ENCODE results near the gene MRPS27.

MRPS27 gene

DNA sequence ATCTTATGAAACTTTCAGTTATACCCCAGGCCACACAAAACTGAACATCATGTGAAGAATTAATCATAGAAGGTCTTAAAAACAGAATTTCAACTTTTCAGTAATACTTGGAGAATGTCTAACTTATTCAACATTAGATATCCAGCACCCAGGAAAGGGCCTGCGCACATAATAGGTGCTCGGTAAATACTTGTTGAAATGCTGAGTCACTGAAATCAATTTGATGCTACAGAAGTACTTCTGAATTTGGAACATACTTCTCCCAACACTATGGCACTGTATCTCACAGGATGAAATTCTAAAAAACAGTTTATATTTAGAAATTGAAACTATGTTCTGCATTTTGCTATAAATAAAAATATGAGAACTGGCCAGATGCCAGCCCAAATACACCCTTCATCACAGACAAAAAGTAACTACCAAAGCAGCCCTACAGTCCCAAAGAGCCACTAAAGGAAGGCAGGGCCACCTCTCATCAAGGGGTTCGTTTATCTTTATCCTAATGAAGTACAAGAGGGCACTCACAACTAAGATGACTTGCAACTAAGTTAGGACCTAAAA is 26.5 kb downstream of the MRPS27 start:
- Histone ChIP-seq H3K27me3 (replicated peaks; ENCODE audit: control insufficient read depth, insufficient read depth, low read length, poor library complexity, severe bottlenecking) (no peaks in the 10 kb centered on the region), H3K4me1 (ENCODE audit: control insufficient read depth, insufficient read depth, low read length, poor library complexity, severe bottlenecking) (no peaks in the 10 kb centered on the region), H3K4me3 (ENCODE audit: insufficient read depth, low read depth, low read length, poor library complexity, severe bottlenecking) (no peak overlapping the region), H3K9me3 (ENCODE audit: control insufficient read depth, low read length) (no peaks in the 10 kb centered on the region), H3K36me3 (ENCODE audit: control insufficient read depth, insufficient read depth, low read length) (peaks cover 7% of the 10 kb centered on the region), H3K27ac (ENCODE audit: insufficient read depth, low read length, poor library complexity, severe bottlenecking) (no peak overlapping the region)
- no peak for DNase-seq

GRCh38 chr5:72292411-72292810 is 27.6 kb downstream of the MRPS27 start:
- Histone ChIP-seq H3K9me3 (ENCODE audit: control insufficient read depth, low read length) (no peaks in the 10 kb centered on the region), H3K4me1 (ENCODE audit: control insufficient read depth, insufficient read depth, low read length, poor library complexity, severe bottlenecking) (no peaks in the 10 kb centered on the region), H3K4me3 (ENCODE audit: insufficient read depth, low read depth, low read length, poor library complexity, severe bottlenecking) (no peak overlapping the region), H3K27me3 (replicated peaks; ENCODE audit: control insufficient read depth, insufficient read depth, low read length, poor library complexity, severe bottlenecking) (no peaks in the 10 kb centered on the region), H3K27ac (ENCODE audit: insufficient read depth, low read length, poor library complexity, severe bottlenecking) (no peak overlapping the region), H3K36me3 (ENCODE audit: control insufficient read depth, insufficient read depth, low read length) (peaks cover 7% of the 10 kb centered on the region)
- no peak for DNase-seq

- no peaks in the 10 kb centered on the region for H3K4me1 ChIP-seq (ENCODE audit: control insufficient read depth, insufficient read depth, low read length, poor library complexity, severe bottlenecking)
- H3K4me3 ChIP-seq (ENCODE audit: insufficient read depth, low read depth, low read length, poor library complexity, severe bottlenecking): no peak overlapping the region
- H3K27me3 ChIP-seq (replicated peaks; ENCODE audit: control insufficient read depth, insufficient read depth, low read length, poor library complexity, severe bottlenecking): no peaks in the 10 kb centered on the region
- DNase-seq: no peak
- H3K27ac ChIP-seq (ENCODE audit: insufficient read depth, low read length, poor library complexity, severe bottlenecking): no peak overlapping the region
- H3K9me3 ChIP-seq (ENCODE audit: control insufficient read depth, low read length): no peaks in the 10 kb centered on the region
- H3K36me3 ChIP-seq (ENCODE audit: control insufficient read depth, insufficient read depth, low read length): peaks cover 7% of the 10 kb centered on the region
Measured at GRCh38 chr5:72291601-72292000, 28.4 kb downstream of the MRPS27 start.

- Histone ChIP-seq H3K36me3 (ENCODE audit: control insufficient read depth, insufficient read depth, low read length) (peaks cover 7% of the 10 kb centered on the region), H3K27me3 (replicated peaks; ENCODE audit: control insufficient read depth, insufficient read depth, low read length, poor library complexity, severe bottlenecking) (no peaks in the 10 kb centered on the region), H3K9me3 (ENCODE audit: control insufficient read depth, low read length) (no peaks in the 10 kb centered on the region), H3K4me3 (ENCODE audit: insufficient read depth, low read depth, low read length, poor library complexity, severe bottlenecking) (no peak overlapping the region), H3K27ac (ENCODE audit: insufficient read depth, low read length, poor library complexity, severe bottlenecking) (no peak overlapping the region), H3K4me1 (ENCODE audit: control insufficient read depth, insufficient read depth, low read length, poor library complexity, severe bottlenecking) (no peaks in the 10 kb centered on the region)
- no peak for DNase-seq
Measured at GRCh38 chr5:72290356-72291133, 29.5 kb downstream of the MRPS27 start.

- no peak for DNase-seq
- Histone ChIP-seq H3K4me3 (ENCODE audit: insufficient read depth, low read depth, low read length, poor library complexity, severe bottlenecking) (no peak overlapping the region), H3K27me3 (replicated peaks; ENCODE audit: control insufficient read depth, insufficient read depth, low read length, poor library complexity, severe bottlenecking) (no peaks in the 10 kb centered on the region), H3K9me3 (ENCODE audit: control insufficient read depth, low read length) (no peaks in the 10 kb centered on the region), H3K4me1 (ENCODE audit: control insufficient read depth, insufficient read depth, low read length, poor library complexity, severe bottlenecking) (no peaks in the 10 kb centered on the region), H3K36me3 (ENCODE audit: control insufficient read depth, insufficient read depth, low read length) (peaks cover 9% of the 10 kb centered on the region), H3K27ac (ENCODE audit: insufficient read depth, low read length, poor library complexity, severe bottlenecking) (no peak overlapping the region)
Measured at GRCh38 chr5:72288924-72289323, 31.1 kb downstream of the MRPS27 start.

- H3K4me3 ChIP-seq (ENCODE audit: insufficient read depth, low read depth, low read length, poor library complexity, severe bottlenecking): no peak overlapping the region
- peaks cover 20% of the 10 kb centered on the region for H3K36me3 ChIP-seq (ENCODE audit: control insufficient read depth, insufficient read depth, low read length)
- no peaks in the 10 kb centered on the region for H3K4me1 ChIP-seq (ENCODE audit: control insufficient read depth, insufficient read depth, low read length, poor library complexity, severe bottlenecking)
- no peak overlapping the region for H3K27ac ChIP-seq (ENCODE audit: insufficient read depth, low read length, poor library complexity, severe bottlenecking)
- DNase-seq: no peak
- H3K9me3 ChIP-seq (ENCODE audit: control insufficient read depth, low read length): no peaks in the 10 kb centered on the region
- H3K27me3 ChIP-seq (replicated peaks; ENCODE audit: control insufficient read depth, insufficient read depth, low read length, poor library complexity, severe bottlenecking): no peaks in the 10 kb centered on the region
Measured at GRCh38 chr5:72286798-72287197, 33.2 kb downstream of the MRPS27 start.

DNA sequence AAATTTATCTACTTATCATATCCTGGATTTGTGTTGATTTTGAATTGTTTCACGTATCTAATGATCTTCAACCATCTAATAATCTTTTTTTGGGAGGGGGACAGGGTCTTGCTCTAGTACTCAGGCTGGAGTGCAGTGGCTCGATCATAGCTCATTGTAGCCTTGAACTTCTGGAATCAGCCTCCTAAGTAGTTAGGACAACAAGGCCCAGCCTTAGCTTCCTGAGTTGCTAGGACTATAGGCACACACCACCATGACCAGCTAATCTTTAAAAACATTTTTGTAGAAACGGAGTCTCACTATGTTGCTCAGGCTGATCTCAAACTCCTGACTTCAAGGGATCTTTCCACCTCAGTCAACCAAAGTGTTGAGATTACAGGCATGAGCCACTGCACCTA is 34.6 kb downstream of the MRPS27 start:
- H3K27me3 ChIP-seq (replicated peaks; ENCODE audit: control insufficient read depth, insufficient read depth, low read length, poor library complexity, severe bottlenecking): no peaks in the 10 kb centered on the region

DNA sequence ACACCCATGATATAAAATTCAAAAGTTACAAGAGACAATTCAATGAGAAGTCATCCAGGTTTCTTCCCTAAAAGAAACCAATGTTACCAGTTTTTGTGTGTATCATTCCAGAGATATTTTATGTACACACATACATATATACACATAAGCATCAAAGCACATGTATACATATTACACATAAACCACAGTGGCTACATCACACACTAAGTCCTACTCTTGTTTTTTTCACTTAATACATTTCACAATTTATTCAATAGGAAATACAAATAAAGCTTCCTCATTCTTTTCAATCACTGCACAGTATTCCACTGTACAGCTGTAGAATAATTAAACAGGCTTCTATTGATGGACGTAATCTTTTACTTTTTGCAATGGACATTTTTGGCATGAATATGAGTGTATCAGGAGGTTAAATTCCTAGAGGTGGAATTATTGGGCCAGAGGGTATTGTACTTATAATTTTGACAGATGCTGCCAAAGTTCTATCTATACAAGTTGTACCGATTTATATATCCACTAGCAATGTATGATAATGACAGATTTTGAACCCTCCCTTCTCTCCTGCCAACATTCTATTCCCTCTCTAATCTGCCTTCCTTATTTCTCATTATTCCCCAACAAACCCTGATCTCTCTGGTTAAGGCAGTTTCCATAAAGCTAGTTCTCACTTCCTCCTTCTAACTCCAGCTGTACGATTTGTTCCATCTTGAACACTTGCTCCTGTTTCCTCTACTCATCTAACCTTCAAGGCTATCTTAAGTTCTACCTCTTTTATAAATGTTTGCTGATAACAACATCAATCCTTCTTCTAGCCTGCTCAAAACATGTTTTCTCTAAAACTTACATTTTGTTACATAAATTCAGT is 35.2 kb downstream of the MRPS27 start:
- H3K4me1 ChIP-seq (ENCODE audit: control insufficient read depth, insufficient read depth, low read length, poor library complexity, severe bottlenecking): no peaks in the 10 kb centered on the region
- H3K36me3 ChIP-seq (ENCODE audit: control insufficient read depth, insufficient read depth, low read length): peaks cover 13% of the 10 kb centered on the region
- H3K27me3 ChIP-seq (replicated peaks; ENCODE audit: control insufficient read depth, insufficient read depth, low read length, poor library complexity, severe bottlenecking): no peaks in the 10 kb centered on the region
- no peak overlapping the region for H3K4me3 ChIP-seq (ENCODE audit: insufficient read depth, low read depth, low read length, poor library complexity, severe bottlenecking)
- no peaks in the 10 kb centered on the region for H3K9me3 ChIP-seq (ENCODE audit: control insufficient read depth, low read length)
- no peak overlapping the region for H3K27ac ChIP-seq (ENCODE audit: insufficient read depth, low read length, poor library complexity, severe bottlenecking)
- DNase-seq: no peak

More for the DNA sequence above, 34.6 kb downstream of the MRPS27 start:
- H3K27ac ChIP-seq (ENCODE audit: insufficient read depth, low read length, poor library complexity, severe bottlenecking): no peak overlapping the region
- H3K4me1 ChIP-seq (ENCODE audit: control insufficient read depth, insufficient read depth, low read length, poor library complexity, severe bottlenecking): no peaks in the 10 kb centered on the region
- H3K36me3 ChIP-seq (ENCODE audit: control insufficient read depth, insufficient read depth, low read length): peaks cover 13% of the 10 kb centered on the region
- no peaks in the 10 kb centered on the region for H3K9me3 ChIP-seq (ENCODE audit: control insufficient read depth, low read length)
- H3K4me3 ChIP-seq (ENCODE audit: insufficient read depth, low read depth, low read length, poor library complexity, severe bottlenecking): no peak overlapping the region
- no peak for DNase-seq

GRCh38 chr5:72283358-72283757 is 36.7 kb downstream of the MRPS27 start:
- no peaks in the 10 kb centered on the region for H3K9me3 ChIP-seq (ENCODE audit: control insufficient read depth, low read length)
- no peak overlapping the region for H3K4me3 ChIP-seq (ENCODE audit: insufficient read depth, low read depth, low read length, poor library complexity, severe bottlenecking)
- no peak overlapping the region for H3K27ac ChIP-seq (ENCODE audit: insufficient read depth, low read length, poor library complexity, severe bottlenecking)
- no peaks in the 10 kb centered on the region for H3K4me1 ChIP-seq (ENCODE audit: control insufficient read depth, insufficient read depth, low read length, poor library complexity, severe bottlenecking)
- peaks cover 13% of the 10 kb centered on the region for H3K36me3 ChIP-seq (ENCODE audit: control insufficient read depth, insufficient read depth, low read length)
- DNase-seq: no peak
- H3K27me3 ChIP-seq (replicated peaks; ENCODE audit: control insufficient read depth, insufficient read depth, low read length, poor library complexity, severe bottlenecking): no peaks in the 10 kb centered on the region

DNA sequence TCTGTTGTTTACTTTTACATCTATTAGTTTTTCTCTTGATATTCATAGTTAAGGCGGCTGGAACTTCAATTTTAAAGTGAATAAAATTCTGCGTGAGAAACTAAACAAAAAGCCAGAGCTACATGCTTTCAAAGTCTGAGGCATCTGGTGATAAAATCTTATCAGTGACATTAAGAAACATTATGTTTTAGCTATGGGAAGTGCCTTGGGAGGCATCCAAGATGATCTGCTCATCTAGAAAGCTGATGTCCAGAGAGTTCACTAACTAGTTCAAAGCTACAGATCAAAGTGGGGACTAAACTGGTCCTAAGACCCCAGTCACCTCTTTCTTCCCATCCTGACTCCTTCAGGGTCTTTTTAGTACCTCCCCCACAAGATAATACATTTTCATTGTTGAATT is 37.2 kb downstream of the MRPS27 start:
- no peak for DNase-seq
- H3K4me3 ChIP-seq (ENCODE audit: insufficient read depth, low read depth, low read length, poor library complexity, severe bottlenecking): no peak overlapping the region
- peaks cover 13% of the 10 kb centered on the region for H3K36me3 ChIP-seq (ENCODE audit: control insufficient read depth, insufficient read depth, low read length)
- H3K27ac ChIP-seq (ENCODE audit: insufficient read depth, low read length, poor library complexity, severe bottlenecking): no peak overlapping the region
- H3K27me3 ChIP-seq (replicated peaks; ENCODE audit: control insufficient read depth, insufficient read depth, low read length, poor library complexity, severe bottlenecking): no peaks in the 10 kb centered on the region
- H3K9me3 ChIP-seq (ENCODE audit: control insufficient read depth, low read length): no peaks in the 10 kb centered on the region
- H3K4me1 ChIP-seq (ENCODE audit: control insufficient read depth, insufficient read depth, low read length, poor library complexity, severe bottlenecking): no peaks in the 10 kb centered on the region
